ENCODE data around the gene KRTAP10-7.

DNA sequence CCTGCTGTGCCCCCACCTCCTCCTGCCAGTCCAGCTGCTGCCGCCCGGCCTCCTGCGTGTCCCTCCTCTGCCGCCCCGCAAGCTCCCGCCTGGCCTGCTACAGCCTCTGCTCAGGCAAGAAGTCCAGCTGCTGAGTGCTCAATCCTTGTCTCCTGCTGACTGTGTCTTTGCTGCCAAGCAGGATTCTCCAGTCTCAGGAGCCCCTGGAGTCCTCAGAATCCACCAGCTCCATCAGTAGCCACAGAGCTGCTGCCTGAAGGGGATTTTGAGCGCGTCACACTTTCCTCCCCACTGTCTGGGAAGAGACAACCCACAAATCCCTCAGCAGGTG is 46.8 kb downstream of the KRTAP10-7 start:
- TF ChIP-seq, protein P1, sequence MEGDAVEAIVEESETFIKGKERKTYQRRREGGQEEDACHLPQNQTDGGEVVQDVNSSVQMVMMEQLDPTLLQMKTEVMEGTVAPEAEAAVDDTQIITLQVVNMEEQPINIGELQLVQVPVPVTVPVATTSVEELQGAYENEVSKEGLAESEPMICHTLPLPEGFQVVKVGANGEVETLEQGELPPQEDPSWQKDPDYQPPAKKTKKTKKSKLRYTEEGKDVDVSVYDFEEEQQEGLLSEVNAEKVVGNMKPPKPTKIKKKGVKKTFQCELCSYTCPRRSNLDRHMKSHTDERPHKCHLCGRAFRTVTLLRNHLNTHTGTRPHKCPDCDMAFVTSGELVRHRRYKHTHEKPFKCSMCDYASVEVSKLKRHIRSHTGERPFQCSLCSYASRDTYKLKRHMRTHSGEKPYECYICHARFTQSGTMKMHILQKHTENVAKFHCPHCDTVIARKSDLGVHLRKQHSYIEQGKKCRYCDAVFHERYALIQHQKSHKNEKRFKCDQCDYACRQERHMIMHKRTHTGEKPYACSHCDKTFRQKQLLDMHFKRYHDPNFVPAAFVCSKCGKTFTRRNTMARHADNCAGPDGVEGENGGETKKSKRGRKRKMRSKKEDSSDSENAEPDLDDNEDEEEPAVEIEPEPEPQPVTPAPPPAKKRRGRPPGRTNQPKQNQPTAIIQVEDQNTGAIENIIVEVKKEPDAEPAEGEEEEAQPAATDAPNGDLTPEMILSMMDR (IDR thresholded peaks at IDR 0.05; ENCODE audit: low read depth, low read length, poor library complexity, severe bottlenecking) = no peak
- TF ChIP-seq EZH2phosphoT487 (IDR thresholded peaks at IDR 0.05; ENCODE audit: borderline replicate concordance, low read length) = no peak
